ENCODE measurements around the gene PPP1CA. TPM values are rescaled to one million over a fixed set of nuclear protein-coding genes. Genes with fewer than 3 reads are reported as not detected.

Gene PPP1CA
- total RNA-seq, 1 donor = 172 TPM

- H3K4me3 ChIP-seq (ENCODE audit: low read depth, low read length) = peak overlapping the region; percentile 88
- TF ChIP-seq CTCF (IDR thresholded peaks at IDR 0.05; ENCODE audit: insufficient read depth, low read depth, low read length) = no peak
- no peak for DNase-seq (ENCODE audit: low read depth)
These were observed 10.7 kb downstream of the PPP1CA start for GRCh38 chr11:67390947-67391303.

- DNase-seq (ENCODE audit: low read depth) = no peak
- H3K4me3 ChIP-seq (ENCODE audit: low read depth, low read length) = no peak overlapping the region
- TF ChIP-seq CTCF (IDR thresholded peaks at IDR 0.05; ENCODE audit: insufficient read depth, low read depth, low read length) = peak; percentile 70
These were observed 12.2 kb downstream of the PPP1CA start for GRCh38 chr11:67389477-67389876.

GRCh38 chr11:67387518-67387917 is 14.1 kb downstream of the PPP1CA start:
- H3K4me3 ChIP-seq (ENCODE audit: low read depth, low read length) = no peak overlapping the region
- DNase-seq (ENCODE audit: low read depth) = no peak
- no peak for TF ChIP-seq CTCF (IDR thresholded peaks at IDR 0.05; ENCODE audit: insufficient read depth, low read depth, low read length)

GRCh38 chr11:67387069-67387468 is 14.6 kb downstream of the PPP1CA start:
- no peak for DNase-seq (ENCODE audit: low read depth)
- no peak for TF ChIP-seq CTCF (IDR thresholded peaks at IDR 0.05; ENCODE audit: insufficient read depth, low read depth, low read length)
- no peak overlapping the region for H3K4me3 ChIP-seq (ENCODE audit: low read depth, low read length)

- no peak for DNase-seq (ENCODE audit: low read depth)
- no peak overlapping the region for H3K4me3 ChIP-seq (ENCODE audit: low read depth, low read length)
- TF ChIP-seq CTCF (IDR thresholded peaks at IDR 0.05; ENCODE audit: insufficient read depth, low read depth, low read length) = no peak
These were observed 16.7 kb downstream of the PPP1CA start for GRCh38 chr11:67384851-67385366.

- peak; percentile 76 for DNase-seq (ENCODE audit: low read depth)
- H3K4me3 ChIP-seq (ENCODE audit: low read depth, low read length) = no peak overlapping the region
- peak; percentile 99 for TF ChIP-seq CTCF (IDR thresholded peaks at IDR 0.05; ENCODE audit: insufficient read depth, low read depth, low read length)
These were observed 19.2 kb downstream of the PPP1CA start for GRCh38 chr11:67382276-67383136.

Measured in fibroblast of villous mesenchyme (primary cell).